SK-N-SH treated with all-trans-retinoic acid at 6 μM for 48 hours (cell line): Measurements from ENCODE around the gene ATXN3L.

Experiments used
- ATAC-seq: fragments of 200-7000 bp; cut with Tn5 transposase; 3 replicates; pipeline ENCODE4 v1.9.1; 2020; ENCODE audit warnings: mild to moderate bottlenecking, moderate library complexity
- BACH2 ChIP-seq: fragments of 250-450 bp; sonication (Bioruptor Pico); IDR thresholded peaks from 2 replicates; pipeline ENCODE4 v1.9.0; 2021; ENCODE audit warnings: mild to moderate bottlenecking, borderline replicate concordance
- CREB5 ChIP-seq: fragments of 250-450 bp; sonication (Bioruptor Pico); IDR thresholded peaks from 2 replicates; pipeline ENCODE4 v1.5.1; 2020; ENCODE audit warnings: low read depth, mild to moderate bottlenecking, moderate library complexity
- CSDC2 ChIP-seq: fragments of 250-450 bp; sonication (Bioruptor Pico); IDR thresholded peaks from 2 replicates; pipeline ENCODE4 v1.5.0; 2020; ENCODE audit warnings: mild to moderate bottlenecking, moderate library complexity
- CSRNP3 ChIP-seq: fragments of 250-450 bp; sonication (Bioruptor Pico); IDR thresholded peaks from 2 replicates; pipeline ENCODE4 v1.5.1; 2021; ENCODE audit warnings: mild to moderate bottlenecking, moderate library complexity
- ESRRG ChIP-seq: fragments of 250-450 bp; sonication (Bioruptor Pico); IDR thresholded peaks from 2 replicates; pipeline ENCODE4 v1.6.1; 2021; ENCODE audit warnings: mild to moderate bottlenecking
- GLIS3 ChIP-seq: fragments of 250-450 bp; sonication (Bioruptor Pico); IDR thresholded peaks from 2 replicates; pipeline ENCODE4 v1.5.0; 2020; ENCODE audit warnings: mild to moderate bottlenecking, moderate library complexity
- ISL1 ChIP-seq: fragments of 250-450 bp; sonication (Bioruptor Pico); IDR thresholded peaks from 2 replicates; pipeline ENCODE4 v2.1.2; 2022; ENCODE audit warnings: mild to moderate bottlenecking, moderate library complexity
- OSR1 ChIP-seq: fragments of 250-450 bp; sonication (Bioruptor Pico); IDR thresholded peaks from 2 replicates; pipeline ENCODE4 v1.8.0; 2022; ENCODE audit warnings: moderate library complexity, mild to moderate bottlenecking, inconsistent platforms
- PATZ1 ChIP-seq: fragments of 250-450 bp; sonication (Bioruptor Pico); IDR thresholded peaks from 2 replicates; pipeline ENCODE4 v1.8.0; 2020; ENCODE audit warnings: mild to moderate bottlenecking, moderate library complexity, borderline replicate concordance
- POU6F1 ChIP-seq: fragments of 250-450 bp; sonication (Bioruptor Pico); IDR thresholded peaks from 2 replicates; pipeline ENCODE4 v1.8.0; 2021; ENCODE audit warnings: low read depth, mild to moderate bottlenecking, moderate library complexity, borderline replicate concordance
- PPARA ChIP-seq: fragments of 250-450 bp; sonication (Bioruptor Pico); IDR thresholded peaks from 2 replicates; pipeline ENCODE4 v1.5.0; 2020; ENCODE audit warnings: mild to moderate bottlenecking, borderline replicate concordance
- RARB ChIP-seq: fragments of 250-450 bp; sonication (Bioruptor Pico); IDR thresholded peaks from 2 replicates; pipeline ENCODE4 v1.8.0; 2021; ENCODE audit warnings: mild to moderate bottlenecking, moderate library complexity
- SNAI2 ChIP-seq: fragments of 250-450 bp; sonication (Bioruptor Pico); IDR thresholded peaks from 2 replicates; pipeline ENCODE4 v1.5.0; 2020; ENCODE audit warnings: mild to moderate bottlenecking, moderate library complexity
- TCF4 ChIP-seq: fragments of 250-450 bp; sonication (Bioruptor Pico); IDR thresholded peaks from 2 replicates; pipeline ENCODE4 v1.8.0; 2021; ENCODE audit warnings: mild to moderate bottlenecking, moderate library complexity, borderline replicate concordance
- TOX ChIP-seq: fragments of 250-450 bp; sonication (Bioruptor Pico); IDR thresholded peaks from 2 replicates; pipeline ENCODE4 v1.8.0; 2021; ENCODE audit warnings: mild to moderate bottlenecking, moderate library complexity, borderline replicate concordance
- ZFP30 ChIP-seq: fragments of 450-650 bp; formaldehyde crosslinking; IDR thresholded peaks from 2 replicates; pipeline ENCODE4 v1.5.0; 2022; ENCODE audit warnings: mild to moderate bottlenecking, moderate library complexity
- ZNF565 ChIP-seq: fragments of 450-650 bp; formaldehyde crosslinking; conservative IDR thresholded peaks from 2 replicates; pipeline ENCODE4 v1.5.0; 2020; ENCODE audit warnings: low read depth, mild to moderate bottlenecking, moderate library complexity
- ZNF70 ChIP-seq: fragments of 450-650 bp; formaldehyde crosslinking; IDR thresholded peaks from 2 replicates; pipeline ENCODE4 v1.5.0; 2020; ENCODE audit warnings: mild to moderate bottlenecking, moderate library complexity
- ZNF8 ChIP-seq: fragments of 450-650 bp; formaldehyde crosslinking; IDR thresholded peaks from 2 replicates; pipeline ENCODE4 v1.5.0; 2020; ENCODE audit warnings: mild to moderate bottlenecking, moderate library complexity

Gene ATXN3L

GRCh38 chrX:13287816-13288215 is 32.0 kb downstream of the ATXN3L start (continued):
- no peak for TF ChIP-seq GLIS3 (CRISPR knock-in tag)
- TF ChIP-seq POU6F1 (CRISPR knock-in tag): no peak
- no peak for TF ChIP-seq TCF4 (CRISPR knock-in tag)

- TF ChIP-seq ISL1: no peak
- TF ChIP-seq PPARA (CRISPR knock-in tag): no peak
- no peak for TF ChIP-seq CREB5 (CRISPR knock-in tag)
- TF ChIP-seq TCF4 (CRISPR knock-in tag): no peak
- TF ChIP-seq ZNF8 (CRISPR knock-in tag): no peak
- TF ChIP-seq CSRNP3: no peak
- no peak for TF ChIP-seq ZNF565 (CRISPR knock-in tag)
- TF ChIP-seq ZFP30: no peak
- no peak for TF ChIP-seq PATZ1 (CRISPR knock-in tag)
- TF ChIP-seq CSDC2 (CRISPR knock-in tag): no peak
- TF ChIP-seq TOX: no peak
- no peak for TF ChIP-seq OSR1
- TF ChIP-seq SNAI2 (CRISPR knock-in tag): no peak
- TF ChIP-seq ZNF70 (CRISPR knock-in tag): no peak
Measured at GRCh38 chrX:13285693-13286092, 34.2 kb downstream of the ATXN3L start.

GRCh38 chrX:13285229-13285628 is 34.6 kb downstream of the ATXN3L start:
- ATAC-seq: no peak
- TF ChIP-seq SNAI2 (CRISPR knock-in tag): no peak
- TF ChIP-seq ZNF565 (CRISPR knock-in tag): no peak
- TF ChIP-seq ESRRG: no peak
- TF ChIP-seq BACH2: no peak
- no peak for TF ChIP-seq TCF4 (CRISPR knock-in tag)

More at GRCh38 chrX:13285693-13286092, 34.2 kb downstream of the ATXN3L start:
- ATAC-seq: no peak

GRCh38 chrX:13284570-13284969 is 35.3 kb downstream of the ATXN3L start:
- TF ChIP-seq PATZ1 (CRISPR knock-in tag): no peak
- peak; percentile 6; the same call in 2 of the 3 replicates for ATAC-seq

- no peak for TF ChIP-seq ZFP30
- TF ChIP-seq RARB (CRISPR knock-in tag): 0 out of 2 replicates have a peak, but pooled peaks have one; percentile 27
- TF ChIP-seq, all 23 proteins: peak for 1
- ATAC-seq: peak; percentile 15
Measured at GRCh38 chrX:13283950-13284546, 35.8 kb downstream of the ATXN3L start.
